Central memory CD4-positive, alpha-beta T cell (primary cell): ENCODE data around the gene MIB2.
"Not testable (repeated sequence)": the region's sequence is repeated elsewhere in the genome, so short reads cannot be mapped to it uniquely, and the experiment has no call there.

Experiments used
- DNase-seq: peaks from one replicate; pipeline ENCODE4 v3.0.0; 2022

The MIB2 gene

GRCh38 chr1:1627829-1628753, 12.8 kb downstream of the MIB2 start:
- DNase-seq, result no peak

- DNase-seq, result peak; percentile 31
Observed at GRCh38 chr1:1628754-1629429, 13.6 kb downstream of the MIB2 start.

GRCh38 chr1:1629430-1630190, 14.3 kb downstream of the MIB2 start:
- DNase-seq, result peak; percentile 82

GRCh38 chr1:1630191-1630964, 15.1 kb downstream of the MIB2 start:
- DNase-seq, result peak; percentile 97

GRCh38 chr1:1630965-1631781, 15.9 kb downstream of the MIB2 start:
- DNase-seq, result no peak

GRCh38 chr1:1631782-1632420, 16.6 kb downstream of the MIB2 start, which contains the start of gene MMP23B:
Gene MMP23B, plus strand, starts transcription at chr1:1632173. Its CDS starts 46 bp downstream, at chr1:1632219.
- DNase-seq, result no peak

- not testable (repeated sequence) for DNase-seq
Observed at GRCh38 chr1:1633409-1633808, 18.1 kb downstream of the MIB2 start.

GRCh38 chr1:1634613-1635012, 19.3 kb downstream of the MIB2 start:
- not testable (repeated sequence) for DNase-seq

- DNase-seq, result not testable (repeated sequence)
Observed at GRCh38 chr1:1636621-1637478, 21.6 kb downstream of the MIB2 start.

GRCh38 chr1:1637479-1637875, 22.2 kb downstream of the MIB2 start:
- DNase-seq, result not testable (repeated sequence)

GRCh38 chr1:1638528-1638927, 23.2 kb downstream of the MIB2 start:
- not testable (repeated sequence) for DNase-seq

GRCh38 chr1:1639368-1639767, 24.1 kb downstream of the MIB2 start:
- DNase-seq, result not testable (repeated sequence)

GRCh38 chr1:1640081-1640480, 24.8 kb downstream of the MIB2 start:
- not testable (repeated sequence) for DNase-seq

- DNase-seq, result not testable (repeated sequence)
Observed at GRCh38 chr1:1640711-1641461, 25.6 kb downstream of the MIB2 start.

GRCh38 chr1:1646326-1646725, 31.0 kb downstream of the MIB2 start:
- DNase-seq, result not testable (repeated sequence)

GRCh38 chr1:1647567-1648241, 32.4 kb downstream of the MIB2 start:
- not testable (repeated sequence) for DNase-seq

- not testable (repeated sequence) for DNase-seq
Observed at GRCh38 chr1:1648265-1648664, 33.0 kb downstream of the MIB2 start.
